LNCAP (cell line): ENCODE results near the gene NFYB.

Experiments
- TF ChIP-seq, protein P1 (sequence below): fragments of 450-650 bp; IDR thresholded peaks from 2 replicates; pipeline ENCODE4 v1.5.1; 2017; ENCODE audit warnings: mild to moderate bottlenecking

NFYB gene

DNA sequence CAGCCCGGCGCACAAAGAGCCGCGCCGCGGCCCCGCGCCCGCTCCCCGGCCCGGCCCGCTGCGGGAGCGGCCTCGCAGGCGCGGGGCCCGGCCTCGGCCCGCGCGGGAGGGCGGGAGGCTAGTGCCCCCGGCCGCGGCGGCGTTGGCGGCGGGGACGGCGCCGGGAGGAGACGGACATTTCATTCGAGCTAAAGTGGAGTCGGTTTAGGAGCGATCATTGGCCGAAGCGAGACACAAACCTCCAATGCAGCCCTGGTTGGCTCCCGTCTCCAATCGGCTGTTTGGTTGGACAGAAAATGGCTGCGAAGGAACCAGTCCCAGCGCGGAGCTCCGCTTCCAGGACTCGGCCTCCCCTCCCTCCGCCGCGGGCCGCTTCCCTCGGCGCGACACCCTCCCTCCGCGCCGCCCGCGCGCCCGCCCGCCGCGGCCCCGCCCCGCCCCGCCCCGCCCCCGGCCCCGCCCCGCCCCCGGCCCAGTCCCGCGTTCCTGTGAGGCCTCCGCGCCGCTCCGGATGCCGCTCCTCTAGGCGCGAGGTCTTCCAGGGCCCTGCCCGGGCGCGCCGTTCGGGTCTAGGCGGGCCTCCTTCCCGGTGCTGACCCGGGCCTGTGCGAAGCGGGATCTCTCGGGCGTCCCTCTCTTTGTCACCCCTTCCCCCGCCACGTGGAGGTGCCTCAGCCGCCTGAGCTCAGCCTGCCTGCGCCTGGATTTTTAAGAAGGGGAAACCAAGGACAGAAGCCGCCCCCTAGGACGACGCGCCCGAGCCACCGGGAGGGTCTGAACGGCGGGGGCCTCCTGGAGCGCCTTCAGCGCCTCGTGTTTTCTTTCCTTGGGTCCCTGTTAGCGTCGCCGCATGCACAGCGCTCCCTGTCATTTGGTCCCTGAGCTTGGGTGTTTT, at the start of gene NFYB:
Gene NFYB (minus strand): TSS at position 309 of the 895 bp plus-strand sequence. CDS start 2,757 bp downstream, outside the sequence.
- TF ChIP-seq, protein P1, sequence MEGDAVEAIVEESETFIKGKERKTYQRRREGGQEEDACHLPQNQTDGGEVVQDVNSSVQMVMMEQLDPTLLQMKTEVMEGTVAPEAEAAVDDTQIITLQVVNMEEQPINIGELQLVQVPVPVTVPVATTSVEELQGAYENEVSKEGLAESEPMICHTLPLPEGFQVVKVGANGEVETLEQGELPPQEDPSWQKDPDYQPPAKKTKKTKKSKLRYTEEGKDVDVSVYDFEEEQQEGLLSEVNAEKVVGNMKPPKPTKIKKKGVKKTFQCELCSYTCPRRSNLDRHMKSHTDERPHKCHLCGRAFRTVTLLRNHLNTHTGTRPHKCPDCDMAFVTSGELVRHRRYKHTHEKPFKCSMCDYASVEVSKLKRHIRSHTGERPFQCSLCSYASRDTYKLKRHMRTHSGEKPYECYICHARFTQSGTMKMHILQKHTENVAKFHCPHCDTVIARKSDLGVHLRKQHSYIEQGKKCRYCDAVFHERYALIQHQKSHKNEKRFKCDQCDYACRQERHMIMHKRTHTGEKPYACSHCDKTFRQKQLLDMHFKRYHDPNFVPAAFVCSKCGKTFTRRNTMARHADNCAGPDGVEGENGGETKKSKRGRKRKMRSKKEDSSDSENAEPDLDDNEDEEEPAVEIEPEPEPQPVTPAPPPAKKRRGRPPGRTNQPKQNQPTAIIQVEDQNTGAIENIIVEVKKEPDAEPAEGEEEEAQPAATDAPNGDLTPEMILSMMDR: no peak

DNA sequence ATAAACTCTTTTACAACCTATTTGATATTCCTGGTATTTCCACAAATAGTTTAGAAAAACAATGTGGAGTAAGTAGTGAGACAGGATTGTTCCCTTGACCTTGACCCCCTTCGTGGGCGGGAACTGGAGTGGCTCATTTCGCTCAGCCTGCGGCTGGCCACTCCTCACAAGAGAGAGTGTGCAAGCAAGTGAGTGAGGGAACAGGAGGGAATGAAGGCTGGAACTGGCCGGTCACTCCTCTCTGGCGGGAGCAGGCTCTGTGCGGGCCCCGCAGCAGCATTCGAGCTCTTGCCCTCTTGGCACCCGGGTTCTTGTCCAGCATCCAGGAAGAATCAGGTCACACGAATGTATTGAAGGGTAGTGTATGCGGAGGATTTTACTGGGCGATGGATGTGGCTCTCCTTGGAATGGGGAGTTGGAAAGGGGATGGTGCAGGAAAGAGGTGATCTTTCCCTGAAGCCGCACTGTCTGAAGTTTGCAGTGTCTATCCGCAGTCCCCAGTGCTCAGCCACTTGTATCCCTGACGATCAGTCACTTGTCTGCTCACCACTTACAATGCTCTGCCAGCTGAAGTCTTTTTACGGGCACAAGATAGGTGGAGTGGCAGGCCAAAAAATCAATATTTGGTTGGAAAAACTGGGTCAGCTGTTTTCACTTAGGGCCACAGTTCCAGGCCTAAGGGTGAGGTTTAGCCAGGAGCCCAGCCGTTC, 49.6 kb upstream of the NFYB start:
- TF ChIP-seq, protein P1: no peak

DNA sequence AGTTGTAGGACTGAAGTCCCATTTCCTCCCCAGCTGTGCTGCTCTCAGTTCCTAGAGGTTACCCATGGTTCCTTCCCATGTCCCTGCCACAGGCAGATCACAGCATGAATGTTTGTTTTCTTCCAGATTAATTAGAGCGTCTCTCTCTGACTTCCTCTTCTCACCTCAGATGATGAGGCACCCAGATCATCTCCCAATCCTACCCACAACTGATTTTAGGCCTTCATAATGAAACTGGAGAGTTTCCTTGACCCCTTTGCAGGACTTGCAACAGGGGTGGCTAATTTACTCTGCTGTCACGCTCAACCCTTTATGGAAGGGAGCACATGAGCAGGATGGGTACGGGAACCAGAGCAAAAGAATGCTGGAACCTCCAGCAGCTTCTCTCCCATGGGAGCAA, 45.4 kb upstream of the NFYB start:
- TF ChIP-seq, protein P1: no peak

DNA sequence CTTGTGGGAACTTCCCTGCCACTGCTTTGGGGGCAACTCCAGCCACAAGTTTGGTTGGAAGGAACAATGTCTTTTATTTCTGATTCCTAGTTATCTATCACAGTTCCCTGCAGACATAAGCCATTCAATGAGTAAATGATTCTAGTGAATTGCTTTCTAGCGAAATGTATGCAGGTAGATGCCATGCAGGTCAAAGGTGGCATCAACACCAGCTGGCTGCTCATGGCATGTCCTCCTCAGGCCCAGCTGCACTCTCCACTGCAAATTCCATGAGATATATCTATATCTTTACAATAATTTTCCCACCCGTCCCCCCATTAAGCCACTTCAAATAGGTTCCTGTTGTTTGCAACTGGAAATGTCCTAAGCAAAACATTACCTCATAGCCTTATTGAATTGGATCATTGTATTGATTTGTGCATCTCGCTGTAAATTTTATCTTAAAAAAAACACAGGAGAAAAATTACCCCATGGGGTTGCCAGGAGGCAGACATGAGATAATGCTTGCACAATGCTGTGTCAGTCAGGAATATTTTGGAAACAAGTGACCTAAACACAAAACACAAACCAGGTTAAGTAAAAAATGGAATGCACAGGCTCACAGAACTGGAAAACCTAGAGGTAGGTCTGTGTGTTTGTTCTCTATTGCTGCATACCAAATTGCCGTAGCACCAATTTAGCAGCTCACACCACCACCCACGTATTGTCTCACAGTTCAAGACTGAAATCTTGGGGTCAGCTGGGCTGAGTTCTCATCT, 44.8 kb upstream of the NFYB start:
- TF ChIP-seq, protein P1: no peak

DNA sequence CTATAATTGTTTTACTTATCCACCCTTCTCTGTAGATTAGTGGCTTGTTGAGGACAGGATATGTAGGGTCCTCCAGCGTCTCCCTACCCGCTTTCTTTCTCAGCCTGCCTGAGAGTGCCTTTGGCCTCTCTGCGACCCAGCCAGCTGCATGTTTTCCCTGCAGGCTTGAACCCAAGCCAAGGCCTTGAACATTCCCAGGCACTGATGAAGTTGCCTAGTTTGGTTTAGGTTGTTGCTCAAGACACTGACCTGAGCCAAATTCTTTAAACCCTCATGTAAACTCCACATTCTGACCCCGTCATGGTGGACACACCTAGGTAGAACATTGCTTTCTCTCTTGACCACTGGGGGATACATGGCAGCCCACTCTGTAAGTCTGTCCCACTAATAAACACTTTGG, 44.1 kb upstream of the NFYB start:
- TF ChIP-seq, protein P1: no peak

- TF ChIP-seq, protein P1: no peak
Measured at GRCh38 chr12:104181313-104181712, 43.3 kb upstream of the NFYB start.

GRCh38 chr12:104180374-104180773, 42.4 kb upstream of the NFYB start:
- TF ChIP-seq, protein P1: no peak
